CD14-positive monocyte (primary cell): ENCODE measurements around the gene SIRPB1. TPM values are rescaled to one million over a fixed set of nuclear protein-coding genes. Genes with fewer than 3 reads are reported as not detected.
"Not testable (repeated sequence)": the region's sequence is repeated elsewhere in the genome, so short reads cannot be mapped to it uniquely, and the experiment has no call there.

Source experiments
- DNase-seq, 3 donors: peaks; one replicate each; pipeline ENCODE4 v3.0.0-alpha.2; 2011 to 2022
- H2AFZ ChIP-seq: 2 replicates; pipeline ENCODE4 v1.6.0; 2012; ENCODE audit warnings: mild to moderate bottlenecking, low read depth, low read length, inconsistent platforms; ENCODE audit not compliant: insufficient read depth, poor library complexity, severe bottlenecking
- H3K27ac ChIP-seq, 2 donors: 1 replicate in 1 of 2; 2 replicates in 1 of 2; pipeline ENCODE4 v1.5.1; 2012 to 2013; ENCODE audit warnings: low read length in 2 of 2, control low read depth in 1 of 2, inconsistent platforms in 1 of 2, low read depth in 1 of 2, mild to moderate bottlenecking in 1 of 2
- H3K27me3 ChIP-seq, 2 donors: one replicate each; pipeline versions ENCODE4 v1.6.0 to v1.6.1; 2011 to 2013; ENCODE audit warnings: low read length in 2 of 2; ENCODE audit not compliant: control insufficient read depth in 2 of 2, insufficient read depth in 2 of 2
- H3K36me3 ChIP-seq, 2 donors: replicated peaks in 1 of 2; 1 replicate in 1 of 2; 2 replicates in 1 of 2; pipeline versions ENCODE4 v1.5.1 to v1.6.1; 2012 to 2013; ENCODE audit warnings: low read length in 2 of 2, control low read depth in 1 of 2, inconsistent platforms in 1 of 2, mild to moderate bottlenecking in 1 of 2; ENCODE audit not compliant: insufficient read depth in 2 of 2, control insufficient read depth in 1 of 2
- H3K4me1 ChIP-seq, 2 donors: 1 replicate in 1 of 2; 2 replicates in 1 of 2; pipeline versions ENCODE4 v1.5.1 to v1.6.1; 2012 to 2013; ENCODE audit warnings: low read length in 2 of 2, control low read depth in 1 of 2, inconsistent platforms in 1 of 2, mild to moderate bottlenecking in 1 of 2, moderate library complexity in 1 of 2; ENCODE audit not compliant: insufficient read depth in 2 of 2, control insufficient read depth in 1 of 2
- H3K4me2 ChIP-seq: replicated peaks from 2 replicates; pipeline ENCODE3; 2012; ENCODE audit warnings: low read length, moderate library complexity, mild to moderate bottlenecking; ENCODE audit not compliant: poor library complexity, severe bottlenecking; ENCODE audit errors: extremely low read depth
- H3K4me3 ChIP-seq, 3 experiments: fragments of 200-600 bp in 1 of 3; sonication (generic) in 1 of 3; replicated peaks in 1 of 3; 1 replicate in 2 of 3; 2 replicates in 1 of 3; pipeline ENCODE4 v1.5.1; 2011 to 2013; ENCODE audit warnings: low read length in 3 of 3, mild to moderate bottlenecking in 3 of 3, control low read depth in 2 of 3, low read depth in 2 of 3, inconsistent platforms in 1 of 3, moderate library complexity in 1 of 3
- H3K79me2 ChIP-seq: 2 replicates; pipeline ENCODE4 v1.6.0; 2012; ENCODE audit warnings: mild to moderate bottlenecking, control low read depth, inconsistent platforms, low read length, moderate library complexity; ENCODE audit not compliant: insufficient read depth
- H3K9ac ChIP-seq: 2 replicates; pipeline ENCODE4 v1.6.0; 2017; ENCODE audit warnings: low read length, mild to moderate bottlenecking; ENCODE audit not compliant: insufficient read depth, poor library complexity, severe bottlenecking
- H3K9me3 ChIP-seq, 2 donors: replicated peaks in 1 of 2; 1 replicate in 1 of 2; 2 replicates in 1 of 2; pipeline versions ENCODE4 v1.5.1 to v1.6.1; 2012 to 2013; ENCODE audit warnings: low read length in 2 of 2, control low read depth in 1 of 2; ENCODE audit not compliant: control insufficient read depth in 1 of 2, insufficient read depth in 1 of 2
- H4K20me1 ChIP-seq: 2 replicates; pipeline ENCODE4 v1.6.0; 2012; ENCODE audit warnings: mild to moderate bottlenecking, low read length, control low read depth, moderate library complexity; ENCODE audit not compliant: insufficient read depth
- H3K27ac Mint-ChIP-seq, 7 donors: one replicate each; pipeline ENCODE4 v1.8.0; 2020; ENCODE audit warnings: mild to moderate bottlenecking in 7 of 7, mixed read lengths in 7 of 7, moderate library complexity in 6 of 7, inconsistent platforms in 2 of 7
- H3K27me3 Mint-ChIP-seq, 3 donors: one replicate each; pipeline ENCODE4 v1.8.0; 2021 to 2022; ENCODE audit warnings: low read depth in 3 of 3, mild to moderate bottlenecking in 3 of 3, mixed read lengths in 3 of 3, moderate library complexity in 3 of 3, inconsistent platforms in 1 of 3
- H3K36me3 Mint-ChIP-seq, 2 donors: one replicate each; pipeline ENCODE4 v1.8.0; 2020; ENCODE audit warnings: mixed read lengths in 2 of 2, inconsistent platforms in 1 of 2, mild to moderate bottlenecking in 1 of 2
- H3K4me1 Mint-ChIP-seq: one replicate; pipeline ENCODE4 v1.8.0; 2020; ENCODE audit warnings: mild to moderate bottlenecking, mixed read lengths
- H3K4me3 Mint-ChIP-seq, 2 donors: one replicate each; pipeline ENCODE4 v1.8.0; 2020; ENCODE audit warnings: mild to moderate bottlenecking in 2 of 2, mixed read lengths in 2 of 2, moderate library complexity in 1 of 2
- H3K9me3 Mint-ChIP-seq, 7 donors: one replicate each; pipeline ENCODE4 v1.8.0; 2020 to 2022; ENCODE audit warnings: mixed read lengths in 7 of 7, mild to moderate bottlenecking in 6 of 7, moderate library complexity in 6 of 7, inconsistent platforms in 2 of 7
- WGBS: methylation state at CpG from one replicate; pipeline ENCODE4 v1.1.5; 2013; ENCODE audit warnings: missing lambda C conversion rate; ENCODE audit not compliant: insufficient coverage; 5-methylcytosine and 5-hydroxymethylcytosine counted together
- intact Hi-C, 2 donors: fragments of 100-400 bp; cut with micrococcal nuclease; formaldehyde crosslinking; loops; one replicate each; pipeline versions ENCODE4 v1.15.0 to v1.15.1; 2023
- polyA plus RNA-seq, 3 donors: library from polyadenylated mRNA; depleted of rRNA in 1 of 3; unstranded in 2 of 3; stranded (reverse) in 1 of 3; fragments of 300-500 nt in 2 of 3; fragments of >200 nt in 1 of 3; fragmentation: Illumina TruSeq in 2 of 3; gene quantifications; 1 replicate in 2 of 3; 2 replicates in 1 of 3; pipeline ENCODE4 v1.2.3, GENCODE V29; 2012 to 2021
- TF ChIP-seq, protein P1 (sequence below): fragments of 200-600 bp; IDR thresholded peaks from one replicate; pipeline ENCODE4 v1.8.0; 2022; ENCODE audit warnings: antibody characterized with exemption, mild to moderate bottlenecking

SIRPB1 gene
- polyA plus RNA-seq, 3 donors, result 132 to 437 (median 137) TPM

GRCh38 chr20:1616858-1617434 lies 2.9 kb downstream of the SIRPB1 start:
- peak in 1 of 3 donors; percentile 33 for DNase-seq
- Histone ChIP-seq H3K4me3 (peak overlapping the region; percentile 43 to 80 (median 65)), H3K4me1 (peaks cover 62 to 85% of the 10 kb centered on the region in 2 donors), H3K36me3 (peaks cover 5 to 23% of the 10 kb centered on the region in 2 donors), H3K27me3 (no peaks in the 10 kb centered on the region), H3K4me2 (peak overlapping the region; percentile 90), H3K79me2 (peaks cover 84% of the 10 kb centered on the region), H3K9me3 (no peaks in the 10 kb centered on the region), H3K27ac (peak overlapping the region in 1 of 2 donors; percentile 91), H2AFZ (no peak overlapping the region), H3K9ac (no peak overlapping the region), H4K20me1 (peaks cover 37% of the 10 kb centered on the region)
- Mint-ChIP-seq H3K9me3 (peaks cover 0 to 3% (median 0%) of the 10 kb centered on the region in 7 donors), H3K4me3 (peak overlapping the region; percentile 45 to 96), H3K4me1 (peaks cover 78% of the 10 kb centered on the region), H3K27me3 (no peaks in the 10 kb centered on the region), H3K27ac (peak overlapping the region; percentile 5 to 92 (median 76)), H3K36me3 (peaks cover 21 to 45% of the 10 kb centered on the region in 2 donors)
- intact Hi-C loops, result no loop called here
- TF ChIP-seq, protein P1, sequence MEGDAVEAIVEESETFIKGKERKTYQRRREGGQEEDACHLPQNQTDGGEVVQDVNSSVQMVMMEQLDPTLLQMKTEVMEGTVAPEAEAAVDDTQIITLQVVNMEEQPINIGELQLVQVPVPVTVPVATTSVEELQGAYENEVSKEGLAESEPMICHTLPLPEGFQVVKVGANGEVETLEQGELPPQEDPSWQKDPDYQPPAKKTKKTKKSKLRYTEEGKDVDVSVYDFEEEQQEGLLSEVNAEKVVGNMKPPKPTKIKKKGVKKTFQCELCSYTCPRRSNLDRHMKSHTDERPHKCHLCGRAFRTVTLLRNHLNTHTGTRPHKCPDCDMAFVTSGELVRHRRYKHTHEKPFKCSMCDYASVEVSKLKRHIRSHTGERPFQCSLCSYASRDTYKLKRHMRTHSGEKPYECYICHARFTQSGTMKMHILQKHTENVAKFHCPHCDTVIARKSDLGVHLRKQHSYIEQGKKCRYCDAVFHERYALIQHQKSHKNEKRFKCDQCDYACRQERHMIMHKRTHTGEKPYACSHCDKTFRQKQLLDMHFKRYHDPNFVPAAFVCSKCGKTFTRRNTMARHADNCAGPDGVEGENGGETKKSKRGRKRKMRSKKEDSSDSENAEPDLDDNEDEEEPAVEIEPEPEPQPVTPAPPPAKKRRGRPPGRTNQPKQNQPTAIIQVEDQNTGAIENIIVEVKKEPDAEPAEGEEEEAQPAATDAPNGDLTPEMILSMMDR, result no peak

DNA sequence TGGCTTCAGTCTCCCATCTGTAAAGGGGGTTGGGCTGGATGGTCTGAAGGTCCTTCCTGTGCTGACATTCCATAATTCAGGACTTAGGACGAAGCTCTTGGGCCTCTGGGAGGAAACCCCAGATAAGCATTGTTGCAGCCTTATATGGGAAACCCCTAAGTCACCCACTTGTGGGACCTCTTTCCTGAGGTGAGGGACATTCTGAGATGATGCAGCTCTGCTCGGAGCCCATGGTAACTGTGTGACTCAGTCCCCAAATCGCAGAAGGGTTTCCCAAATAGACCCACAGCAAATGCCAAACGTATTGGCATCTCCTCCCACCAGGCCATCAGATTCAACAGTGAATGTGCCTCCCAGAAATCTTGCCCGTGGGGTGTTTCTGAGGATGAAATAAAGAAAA lies 9.4 kb downstream of the SIRPB1 start:
- Mint-ChIP-seq H3K36me3 (peaks cover 14 to 52% of the 10 kb centered on the region in 2 donors), H3K27ac (peak overlapping the region in 1 of 7 donors; percentile 30), H3K4me1 (peaks cover 20% of the 10 kb centered on the region)
- H3K4me3 Mint-ChIP-seq, intact Hi-C loops, H3K9me3 Mint-ChIP-seq, DNase-seq, H3K27ac ChIP-seq, H3K9me3 ChIP-seq, H3K27me3 ChIP-seq, H3K4me2 ChIP-seq, H2AFZ ChIP-seq, H3K4me3 ChIP-seq, H3K27me3 Mint-ChIP-seq, H3K9ac ChIP-seq: not testable (repeated sequence)
- 80% methylated on average over 2 of the region's 5 CpGs for WGBS
- peaks cover 13 to 19% of the 10 kb centered on the region in 2 donors for H3K4me1 ChIP-seq
- H4K20me1 ChIP-seq, result peaks cover 59% of the 10 kb centered on the region
- peaks cover 65% of the 10 kb centered on the region for H3K79me2 ChIP-seq
- peaks cover 21 to 51% of the 10 kb centered on the region in 2 donors for H3K36me3 ChIP-seq

DNA sequence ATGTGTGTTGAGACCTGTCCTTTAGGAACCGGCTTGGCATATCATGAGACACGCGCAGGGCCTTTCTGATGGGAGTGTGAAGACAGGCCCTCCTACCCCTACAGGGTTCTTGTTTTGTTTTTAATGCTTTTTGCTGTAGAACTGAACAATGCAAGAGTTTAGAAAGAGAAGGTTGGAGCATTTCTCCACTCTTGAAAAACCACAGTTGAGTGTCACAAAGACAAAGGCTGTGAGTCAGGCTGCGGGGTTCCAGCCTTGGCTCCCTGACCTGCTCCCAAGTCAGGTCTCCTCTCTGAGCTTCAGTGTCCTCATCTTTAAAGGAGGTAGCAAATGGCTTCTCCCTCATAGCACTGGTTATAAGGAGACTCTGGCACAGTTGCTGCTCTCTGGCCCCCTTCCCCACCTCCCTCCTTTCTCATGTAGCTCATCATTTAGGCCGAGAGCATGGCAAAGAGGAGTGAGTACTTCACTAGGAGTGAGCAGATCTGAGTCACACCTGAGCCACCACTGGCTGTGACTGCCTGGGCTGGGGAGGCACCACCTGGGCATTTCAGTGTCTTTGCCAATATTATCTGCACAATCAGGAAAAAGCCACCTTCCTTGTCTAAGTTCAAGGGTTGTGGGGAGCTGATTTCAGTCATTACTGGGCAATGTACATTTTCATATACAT lies 11.0 kb downstream of the SIRPB1 start:
- H3K9ac ChIP-seq, H3K27me3 ChIP-seq, H3K27ac Mint-ChIP-seq, DNase-seq, H3K27ac ChIP-seq, intact Hi-C loops, H2AFZ ChIP-seq, H3K4me1 ChIP-seq, H3K27me3 Mint-ChIP-seq, H3K4me3 ChIP-seq, H3K9me3 ChIP-seq, H3K4me2 ChIP-seq, H3K9me3 Mint-ChIP-seq, H3K4me3 Mint-ChIP-seq, H3K4me1 Mint-ChIP-seq: not testable (repeated sequence)
- H3K36me3 Mint-ChIP-seq, result peaks cover 1 to 52% of the 10 kb centered on the region in 2 donors
- WGBS, result no CpG with 5 or more reads among the region's 5 CpGs
- H3K79me2 ChIP-seq, result peaks cover 49% of the 10 kb centered on the region
- H3K36me3 ChIP-seq, result peaks cover 21 to 38% of the 10 kb centered on the region in 2 donors
- H4K20me1 ChIP-seq, result peaks cover 48% of the 10 kb centered on the region
